Measurements from ENCODE around the gene SLC45A2.

SLC45A2 gene

DNA sequence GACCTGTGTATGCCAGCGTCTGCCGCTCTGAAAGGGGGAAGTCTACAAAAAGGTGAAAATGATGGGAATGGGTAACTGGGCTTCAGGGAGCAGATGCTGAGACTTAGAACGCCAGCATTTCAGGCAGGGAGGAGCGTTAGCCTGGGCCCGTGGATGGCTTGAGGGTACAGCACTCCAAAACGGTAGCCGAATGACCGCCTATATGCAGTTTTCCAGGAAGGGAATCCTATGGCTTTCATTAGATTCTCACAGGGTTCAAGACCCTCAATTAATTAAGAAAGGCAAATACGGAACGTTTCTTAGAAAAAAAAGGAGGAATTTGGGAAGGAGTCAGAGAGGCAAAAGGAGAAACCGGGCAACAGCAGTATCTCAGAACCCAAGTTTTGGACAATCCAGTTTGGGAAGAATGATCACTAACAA is 22.7 kb upstream of the SLC45A2 start:
- DNase-seq (ENCODE audit: low spot score): no peak

DNA sequence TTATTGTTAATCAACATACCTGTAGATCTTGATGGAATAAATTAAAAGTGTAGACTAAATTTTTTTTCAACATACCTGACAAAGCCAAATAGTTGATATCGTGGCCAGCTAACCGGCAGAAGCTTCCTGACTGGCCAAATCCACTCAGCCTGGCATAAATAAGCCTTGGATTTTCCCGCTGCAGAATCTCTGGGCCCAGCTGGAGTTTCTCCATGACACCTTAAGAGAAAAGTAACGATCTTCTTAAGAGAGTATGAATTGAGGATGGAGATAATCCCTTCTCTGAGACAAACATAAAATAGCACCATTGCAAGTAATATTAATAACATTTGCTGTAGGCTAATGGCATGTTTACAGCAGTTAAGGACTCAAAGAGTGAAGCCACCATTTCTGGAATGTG is 21.2 kb upstream of the SLC45A2 start:
- DNase-seq (ENCODE audit: low spot score): no peak

DNA sequence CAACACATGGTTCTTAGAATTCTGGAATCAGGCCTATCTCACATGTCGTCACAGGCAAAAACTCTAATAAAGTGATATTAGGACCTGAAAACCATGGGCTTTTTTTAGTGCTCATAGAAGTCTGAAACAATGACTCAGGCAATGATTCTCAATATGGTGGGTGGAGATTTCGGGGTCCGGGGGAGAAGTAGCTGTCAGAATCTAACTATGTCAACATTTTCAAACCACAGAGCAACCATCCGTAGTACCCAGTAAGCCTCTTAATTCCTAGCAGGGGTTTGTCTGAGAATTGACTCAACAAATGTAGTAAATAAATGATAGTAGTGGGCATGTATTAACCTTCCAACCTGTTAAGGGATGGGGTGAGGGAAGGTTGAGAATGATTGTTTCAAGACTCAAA is 20.7 kb upstream of the SLC45A2 start:
- DNase-seq (ENCODE audit: low spot score): no peak

DNA sequence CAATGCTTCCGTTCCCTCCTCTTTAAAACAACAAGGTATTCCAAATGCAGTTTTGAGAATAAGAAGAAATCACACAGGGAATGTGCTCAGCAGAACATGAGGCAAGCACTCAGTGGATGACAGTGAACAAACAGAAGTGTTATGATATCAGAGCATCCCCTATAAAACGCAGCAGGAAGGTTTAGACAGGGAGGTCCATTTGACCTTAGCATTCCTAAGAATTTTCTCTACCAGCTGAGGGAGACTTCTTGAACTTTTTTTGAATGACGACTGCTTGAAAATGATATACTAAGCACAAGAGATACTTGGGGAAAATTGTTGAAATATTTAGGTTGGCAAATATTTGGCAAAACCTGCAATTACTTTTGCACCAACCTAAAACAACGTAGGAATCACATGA is 19.4 kb upstream of the SLC45A2 start:
- no peak for DNase-seq (ENCODE audit: low spot score)

DNA sequence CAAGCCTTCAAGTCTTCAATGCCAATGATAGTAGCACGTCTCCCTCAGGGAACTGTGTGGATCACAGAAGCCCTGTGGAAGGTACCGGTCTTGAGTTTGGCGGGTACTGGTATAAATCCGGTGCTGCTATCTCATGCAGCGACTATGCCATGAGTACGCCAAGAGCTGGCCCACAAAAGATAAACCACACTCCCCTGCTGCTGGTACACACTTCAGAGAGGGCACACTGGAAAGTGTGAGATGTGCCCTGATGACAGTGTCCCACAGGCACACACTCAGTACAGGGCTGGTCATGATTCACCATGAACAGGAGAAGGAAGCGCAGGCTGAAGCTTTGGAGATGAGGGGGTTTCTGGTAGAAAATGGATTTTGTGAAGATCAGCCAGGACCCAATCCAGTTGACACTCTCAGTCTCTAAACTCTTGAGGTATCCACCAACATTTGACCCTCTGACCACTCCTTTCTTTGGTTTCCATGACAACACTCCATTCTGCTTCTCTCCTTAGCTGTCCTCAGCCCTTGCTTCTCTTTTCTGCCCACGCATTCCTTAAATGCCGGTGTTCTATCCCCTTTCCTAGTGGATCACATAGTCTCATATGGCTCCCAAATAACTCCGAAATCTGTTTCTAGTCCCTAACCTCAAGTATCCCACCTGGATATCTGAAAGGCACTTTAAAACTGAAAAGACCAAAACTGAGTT is 18.3 kb upstream of the SLC45A2 start:
- no peak for DNase-seq (ENCODE audit: low spot score)

DNA sequence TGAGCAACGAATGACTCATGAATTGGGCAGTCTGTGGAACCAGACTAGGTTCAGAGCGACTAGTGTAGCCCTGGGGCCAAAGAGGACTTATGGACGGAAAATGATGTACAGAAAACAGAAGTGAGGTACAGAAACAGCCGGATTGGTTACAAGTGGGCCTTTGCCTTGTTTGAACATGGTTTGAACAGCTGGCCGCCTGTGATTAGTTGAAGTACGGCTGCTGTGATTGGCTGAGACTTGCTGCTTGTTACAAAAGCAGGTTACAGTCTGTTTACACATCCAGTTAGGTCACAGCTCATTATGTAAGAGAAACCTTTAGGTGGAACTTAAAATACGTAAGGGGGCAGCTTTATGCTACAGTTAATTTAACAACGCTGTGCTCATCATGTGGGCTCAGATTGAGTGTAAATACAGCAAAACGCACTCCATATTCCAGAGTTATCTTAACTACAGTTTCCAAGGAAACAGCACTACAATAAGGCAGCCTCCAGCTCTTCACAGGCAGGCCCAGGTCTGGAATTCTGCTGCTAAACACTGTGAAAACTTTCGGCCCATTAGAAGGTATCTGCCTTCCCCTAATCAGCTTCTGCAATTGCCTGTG is 16.8 kb upstream of the SLC45A2 start:
- no peak for DNase-seq (ENCODE audit: low spot score)

DNA sequence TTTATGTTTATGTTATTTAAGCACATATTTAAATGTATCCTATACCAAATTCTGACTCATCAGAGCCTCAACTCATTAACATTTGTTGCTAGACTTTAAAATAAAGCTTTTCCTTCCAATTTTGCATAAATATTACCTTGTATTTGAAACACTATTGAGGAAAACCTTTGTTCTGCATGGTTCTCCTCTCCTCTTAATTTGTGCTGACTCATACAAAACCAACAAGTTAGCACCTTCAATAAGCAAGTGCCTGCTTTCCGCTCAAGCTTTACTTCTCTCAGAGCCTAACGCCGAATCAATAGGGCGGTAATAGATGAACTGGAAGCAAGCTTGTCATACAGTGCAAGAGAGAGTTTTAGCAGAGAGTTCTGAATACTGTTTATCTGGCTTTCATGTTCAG is 15.5 kb upstream of the SLC45A2 start:
- no peak for DNase-seq (ENCODE audit: low spot score)

DNA sequence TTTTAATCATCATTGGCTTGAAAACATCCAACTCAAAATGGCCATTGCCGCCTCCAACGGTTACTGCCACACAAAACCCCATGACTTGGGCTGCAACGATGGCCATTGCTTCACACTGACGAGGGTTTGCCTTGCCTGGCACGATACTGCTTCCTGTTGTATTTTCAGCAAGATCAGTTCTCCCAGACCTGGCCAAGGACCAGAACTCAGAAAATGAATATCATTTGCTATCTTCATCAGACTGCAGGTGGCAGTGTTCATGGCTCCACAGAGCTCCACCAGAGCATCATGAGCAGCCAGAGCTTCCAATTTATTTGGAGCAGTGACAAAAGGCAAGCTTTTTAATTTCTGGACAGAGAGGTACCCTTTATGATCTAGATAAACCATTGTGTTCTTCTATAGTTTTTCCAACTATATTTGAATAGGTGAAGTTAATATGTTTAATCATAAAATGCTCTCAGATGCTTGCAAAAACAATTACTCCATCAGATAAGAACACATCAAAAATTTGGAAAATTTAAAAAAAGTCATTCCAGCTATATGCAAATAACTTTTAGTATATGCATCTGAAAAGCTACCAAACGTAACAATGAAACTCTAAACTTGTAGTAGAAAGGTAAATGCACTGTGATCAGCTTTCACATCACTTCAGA is 13.0 kb upstream of the SLC45A2 start:
- DNase-seq (ENCODE audit: low spot score): peak; percentile 25

DNA sequence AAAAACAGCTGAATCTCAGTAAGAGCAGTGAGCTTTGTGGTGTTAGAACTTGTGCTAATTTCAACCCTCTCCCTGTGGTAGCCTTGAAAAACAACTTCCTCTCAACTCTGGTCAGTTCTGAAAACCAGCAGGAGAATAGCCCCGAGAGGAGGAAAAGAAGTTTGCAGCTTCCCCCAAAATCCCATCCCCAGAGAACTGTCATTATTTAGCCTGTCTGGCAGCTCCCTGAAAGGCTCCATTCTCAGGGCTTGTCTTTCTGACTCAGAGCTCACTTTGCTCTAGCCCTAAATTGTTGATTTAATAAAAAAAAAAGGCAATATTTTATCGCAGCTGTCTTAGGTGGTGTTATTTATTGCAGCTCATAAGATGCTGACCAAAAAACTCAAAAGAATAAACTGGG is 11.4 kb upstream of the SLC45A2 start:
- DNase-seq (ENCODE audit: low spot score): no peak

DNA sequence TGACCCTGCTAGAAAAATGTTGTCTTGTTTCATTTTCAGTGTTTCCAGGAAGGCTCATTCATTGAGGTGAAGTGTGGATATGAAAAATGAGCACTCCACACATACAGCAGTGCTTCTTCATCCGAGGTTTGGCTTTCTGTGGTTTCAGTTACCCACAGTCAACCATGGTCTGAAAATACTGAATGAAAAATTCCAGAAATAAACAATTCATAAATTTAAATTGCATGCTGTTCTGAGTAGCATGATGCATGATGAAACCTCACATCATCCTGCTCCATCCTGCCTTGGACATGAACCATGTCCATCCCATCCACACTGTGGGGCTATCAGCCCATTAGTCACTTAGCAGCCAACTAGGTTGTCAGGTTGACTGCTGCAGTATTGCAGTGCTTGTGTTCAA is 10.4 kb upstream of the SLC45A2 start:
- DNase-seq (ENCODE audit: low spot score): no peak

DNA sequence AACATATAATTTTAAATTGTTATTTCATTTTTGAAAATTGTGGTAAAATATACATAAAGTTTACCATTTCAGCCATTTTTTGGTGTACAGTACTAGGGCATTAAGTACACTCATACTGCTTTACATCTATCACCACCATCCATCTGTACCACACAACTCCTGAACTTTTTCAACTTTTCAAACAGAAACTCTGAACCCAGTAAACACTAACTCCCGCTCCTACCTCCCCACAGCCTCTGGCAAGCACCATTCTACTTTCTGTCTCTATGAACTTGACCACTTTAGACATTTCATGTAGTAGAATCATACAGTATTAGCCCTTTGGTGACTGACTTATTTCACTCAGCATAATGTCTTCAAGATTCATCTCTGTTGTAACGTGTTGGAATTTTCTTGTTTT is 8.4 kb upstream of the SLC45A2 start:
- DNase-seq (ENCODE audit: low spot score): no peak

DNA sequence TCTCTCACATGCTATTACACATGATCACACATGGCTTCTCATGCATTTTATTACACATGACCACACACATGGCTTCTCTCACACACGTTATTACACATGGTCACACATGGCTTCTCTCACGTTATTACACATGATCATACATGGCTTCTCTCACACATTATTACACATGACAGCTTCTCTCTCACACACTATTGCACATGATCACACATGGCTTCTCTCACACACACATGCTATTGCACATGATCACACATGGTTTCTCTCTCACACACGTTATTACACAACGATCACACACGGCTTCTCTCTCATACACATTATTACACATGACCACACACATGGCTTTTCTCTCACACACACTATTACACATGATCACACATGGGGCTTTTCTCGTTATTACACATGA is 954 bp upstream of the SLC45A2 start:
- DNase-seq (ENCODE audit: low spot score): no peak

DNA sequence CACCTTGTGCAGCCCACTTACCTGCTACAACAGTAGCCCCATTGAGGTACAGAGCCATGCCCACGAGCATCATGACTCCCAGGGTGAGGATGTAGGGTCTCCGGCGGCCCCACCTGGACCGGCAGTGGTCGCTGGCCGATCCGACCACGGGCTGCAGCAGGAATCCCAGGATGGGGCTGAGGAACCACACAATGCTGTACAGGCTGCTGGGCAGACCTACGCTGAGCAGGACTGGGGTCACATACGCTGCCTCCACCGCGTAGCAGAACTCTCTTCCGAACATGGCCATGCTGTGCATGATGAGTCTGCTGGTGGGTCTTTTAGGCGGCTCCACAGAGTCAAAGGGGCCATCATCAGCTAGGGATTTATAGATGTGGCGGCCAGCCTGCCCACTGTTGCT is 315 bp downstream of the SLC45A2 start:
- no peak for DNase-seq (ENCODE audit: low spot score)

DNA sequence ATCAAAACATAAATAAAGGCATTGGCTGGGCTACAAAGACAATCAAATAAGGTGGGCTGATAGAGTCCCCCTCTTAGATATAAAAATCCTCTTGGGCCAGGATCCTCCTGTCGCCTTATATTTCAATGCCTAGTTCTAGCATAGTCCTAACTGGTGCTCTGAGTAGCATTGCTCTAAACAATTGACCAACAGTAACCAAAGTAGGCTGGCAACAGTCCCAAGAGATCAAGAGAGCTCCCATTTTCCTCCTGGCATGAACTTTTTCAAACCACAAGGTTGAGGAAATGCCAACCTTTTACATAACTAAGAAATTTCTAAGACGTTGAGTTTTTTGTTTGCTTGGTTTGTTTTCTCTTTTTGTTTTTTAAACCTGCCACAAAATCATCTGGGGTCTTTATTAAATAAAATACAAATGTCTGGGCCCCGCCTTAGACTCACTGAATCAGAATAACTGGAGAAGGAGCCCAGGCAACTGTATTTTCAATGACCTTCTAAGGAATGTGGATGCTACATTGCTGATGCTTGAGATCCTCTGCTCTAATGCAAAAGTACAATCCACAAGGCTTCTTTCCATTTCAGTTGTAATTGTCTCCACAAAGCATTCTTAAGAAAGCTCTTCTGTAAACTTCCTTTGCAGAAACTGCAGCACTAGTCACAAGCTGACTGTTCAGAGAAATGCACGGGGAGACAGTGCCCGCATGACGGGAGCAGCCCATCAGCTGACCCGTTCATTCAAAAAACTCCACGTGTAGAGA is 2.9 kb downstream of the SLC45A2 start:
- no peak for DNase-seq (ENCODE audit: low spot score)

DNA sequence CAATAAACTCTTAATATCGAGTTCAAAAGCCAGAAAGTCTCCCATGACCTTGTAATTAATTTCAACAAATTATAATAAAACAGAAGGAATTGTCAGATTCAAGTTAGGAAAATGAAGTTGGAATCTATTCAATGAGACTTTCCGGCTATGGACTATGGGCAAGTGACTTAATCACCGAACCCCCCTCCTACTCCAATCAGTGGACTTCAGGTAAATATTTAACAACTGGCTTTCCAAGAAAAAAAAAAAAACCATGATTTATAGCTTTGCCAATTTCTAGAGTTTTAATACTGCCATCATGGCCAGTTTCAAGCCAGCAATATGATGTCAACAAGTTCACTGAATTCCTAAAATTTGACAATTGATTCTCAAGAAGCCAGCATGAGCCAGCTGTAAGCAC is 4.5 kb downstream of the SLC45A2 start:
- no peak for DNase-seq (ENCODE audit: low spot score)

DNA sequence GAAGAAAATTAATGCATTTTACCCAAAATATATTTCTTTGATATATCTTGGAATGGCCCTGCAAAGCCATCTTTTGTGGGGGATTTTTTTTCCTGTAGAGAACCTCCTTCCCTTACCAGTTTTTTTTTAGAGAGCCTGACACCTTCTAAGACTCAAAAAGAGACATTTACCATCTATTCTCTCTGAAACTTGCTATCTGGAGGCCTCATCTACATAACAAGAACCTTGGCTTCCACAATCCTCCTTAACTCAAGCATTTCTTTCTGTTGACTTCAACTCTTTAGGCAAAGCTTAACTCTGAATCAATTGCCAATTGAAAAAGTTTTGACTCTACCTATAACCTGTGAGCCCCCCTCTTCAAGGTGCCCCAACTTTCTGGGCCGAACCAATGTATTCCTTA is 6.2 kb downstream of the SLC45A2 start:
- no peak for DNase-seq (ENCODE audit: low spot score)

DNA sequence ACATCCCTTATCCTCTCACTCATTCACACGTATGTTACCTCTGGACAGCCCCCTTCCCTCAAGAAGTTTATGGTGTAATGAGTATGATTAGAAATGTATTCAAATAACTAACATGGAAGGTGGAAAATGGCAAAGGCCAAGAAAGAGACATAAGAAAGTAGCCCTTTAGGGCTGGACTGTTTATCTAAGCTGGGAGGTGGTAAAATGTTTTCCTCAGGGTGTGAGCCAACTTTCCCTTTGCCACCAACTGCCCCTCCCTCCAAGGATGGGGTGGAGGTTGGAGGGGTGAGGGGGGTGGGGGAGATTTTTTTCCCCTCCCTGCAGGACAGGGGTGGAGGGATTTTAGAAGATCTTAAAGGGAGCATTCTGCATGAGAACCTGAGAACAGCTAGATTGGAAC is 8.2 kb downstream of the SLC45A2 start:
- no peak for DNase-seq (ENCODE audit: low spot score)

DNA sequence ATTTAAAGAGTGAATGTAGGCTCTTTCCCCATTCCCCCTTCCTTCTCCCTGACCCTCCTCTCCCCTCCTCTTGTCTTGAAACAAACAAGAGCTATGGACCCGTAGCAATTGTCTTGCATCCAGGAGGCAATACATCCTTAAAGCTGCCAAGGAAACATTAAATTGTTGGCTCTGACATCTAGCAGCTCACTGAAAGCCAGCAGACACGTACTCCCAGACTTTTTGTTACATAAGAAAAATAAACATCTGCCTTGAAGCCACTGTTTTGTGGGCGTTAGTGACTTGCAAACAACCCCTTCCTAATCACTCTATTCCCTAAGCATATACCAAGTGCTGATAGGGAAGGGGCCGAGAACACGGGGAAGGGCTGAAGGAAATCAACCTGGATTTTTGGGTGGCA is 8.6 kb downstream of the SLC45A2 start:
- DNase-seq (ENCODE audit: low spot score): no peak

DNA sequence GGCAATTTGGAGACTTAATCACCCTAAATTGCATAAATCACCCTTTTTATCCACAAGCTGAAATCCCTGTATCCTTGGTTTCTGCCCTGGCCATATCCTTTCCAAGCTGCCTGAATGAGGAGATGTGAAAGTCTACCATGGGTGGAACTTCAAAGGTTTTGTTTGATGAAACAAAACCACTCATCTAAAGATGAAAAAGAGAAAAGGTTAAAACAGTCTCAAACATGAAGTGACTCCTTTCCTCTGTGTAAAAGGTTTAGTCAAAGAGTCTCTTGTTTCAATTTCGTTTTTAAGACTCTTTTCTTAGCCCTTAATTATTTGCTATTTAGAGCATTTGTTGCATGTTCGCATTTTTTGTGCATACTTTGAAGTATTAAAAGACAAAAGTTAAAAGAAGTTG is 11.2 kb downstream of the SLC45A2 start:
- DNase-seq (ENCODE audit: low spot score): no peak

DNA sequence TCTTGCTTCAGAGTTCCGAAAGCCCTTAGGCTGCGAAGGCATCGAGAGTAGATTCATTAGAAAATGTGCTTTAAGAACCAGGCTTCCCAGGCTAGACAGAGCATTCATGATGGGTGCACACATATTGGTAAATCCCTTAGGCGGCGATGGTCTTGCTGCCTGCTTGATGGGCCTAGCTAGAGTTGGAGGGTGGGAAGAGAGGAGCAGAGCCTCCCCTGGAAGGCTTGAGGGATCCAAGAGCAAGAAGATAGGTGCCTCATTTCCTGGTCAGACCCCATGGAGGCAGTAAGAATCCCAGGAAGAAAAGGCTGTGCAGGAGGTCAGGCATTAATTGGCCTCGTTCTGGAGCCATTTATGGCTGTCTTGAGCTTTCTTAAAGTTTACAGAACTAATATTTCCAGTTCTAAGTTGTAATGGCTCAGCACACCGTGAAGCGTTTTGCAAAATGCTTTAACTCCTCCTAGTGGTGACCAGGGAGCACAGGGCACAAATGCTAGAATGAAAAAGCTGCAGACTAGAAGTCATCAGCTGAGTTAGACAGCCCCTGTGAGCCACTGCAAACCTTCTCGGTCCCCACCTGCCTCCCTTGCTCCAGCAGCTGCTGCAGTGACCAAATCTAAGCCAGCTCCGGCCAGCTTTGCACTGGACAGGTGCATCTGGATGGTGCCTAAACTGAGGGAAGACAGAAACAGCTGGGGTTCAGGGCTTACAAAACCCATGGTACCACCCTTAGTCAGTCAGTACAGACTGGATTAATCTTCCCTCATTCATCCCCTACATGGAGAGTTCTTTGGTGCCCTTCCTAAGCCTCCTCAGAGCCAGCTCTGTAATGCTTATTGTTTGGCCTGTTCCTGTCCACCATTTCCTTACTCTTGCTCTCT is 14.7 kb downstream of the SLC45A2 start:
- peak; percentile 29 for DNase-seq (ENCODE audit: low spot score)

DNA sequence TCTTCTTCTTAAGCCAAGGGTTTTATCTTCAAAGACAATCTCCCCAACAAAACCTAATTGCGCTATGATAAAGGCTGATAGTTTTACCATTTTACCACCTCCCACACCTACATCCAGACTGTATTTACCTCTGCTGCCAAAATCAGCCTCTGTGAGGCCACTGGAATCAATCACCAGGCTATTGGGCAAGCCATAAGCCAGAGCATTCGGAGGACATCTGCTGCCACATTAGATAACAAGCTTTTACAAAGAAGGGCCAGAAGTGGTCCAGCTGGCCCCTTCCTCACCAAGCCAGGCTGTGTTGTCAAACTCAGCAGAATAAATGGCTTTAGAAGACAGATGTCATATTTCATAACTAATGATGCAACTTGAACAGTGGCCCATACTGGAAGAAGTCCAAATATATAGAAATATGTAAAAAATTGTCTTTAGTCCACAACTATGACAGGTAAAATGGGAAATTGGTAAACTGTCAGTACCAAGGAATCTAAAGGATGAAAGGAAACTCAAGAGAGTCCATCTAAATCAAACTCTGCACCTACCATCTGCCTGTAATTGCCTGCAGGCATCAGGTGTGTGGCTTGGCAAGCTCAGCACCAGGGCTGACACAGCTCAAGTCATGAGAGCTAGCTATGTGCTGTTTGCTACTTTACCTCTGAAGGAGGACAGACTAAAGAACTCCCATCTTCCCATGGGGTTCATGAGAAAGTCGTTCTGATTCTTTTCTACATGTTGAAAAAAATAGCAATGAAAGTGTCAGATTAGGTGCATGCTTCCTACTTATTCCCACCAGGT is 16.1 kb downstream of the SLC45A2 start:
- DNase-seq (ENCODE audit: low spot score): no peak

Measured in germinal center (tissue), 1 donor.